Activated T-helper 1 cell treated with anti-CD3 and anti-CD28 coated beads, Interleukin-2, amount 50 U/mL, for 16 hours (primary cell): ENCODE data around the gene LDLRAD3.

Source experiments
- DNase-seq, 2 donors: peaks; one replicate each; pipeline ENCODE4 v3.0.0-alpha.2; 2020; ENCODE audit warnings: low read depth in 1 of 2, low spot score in 1 of 2

Gene LDLRAD3

GRCh38 chr11:36098087-36098486 lies 154.2 kb downstream of the LDLRAD3 start:
- no peak for DNase-seq

DNA sequence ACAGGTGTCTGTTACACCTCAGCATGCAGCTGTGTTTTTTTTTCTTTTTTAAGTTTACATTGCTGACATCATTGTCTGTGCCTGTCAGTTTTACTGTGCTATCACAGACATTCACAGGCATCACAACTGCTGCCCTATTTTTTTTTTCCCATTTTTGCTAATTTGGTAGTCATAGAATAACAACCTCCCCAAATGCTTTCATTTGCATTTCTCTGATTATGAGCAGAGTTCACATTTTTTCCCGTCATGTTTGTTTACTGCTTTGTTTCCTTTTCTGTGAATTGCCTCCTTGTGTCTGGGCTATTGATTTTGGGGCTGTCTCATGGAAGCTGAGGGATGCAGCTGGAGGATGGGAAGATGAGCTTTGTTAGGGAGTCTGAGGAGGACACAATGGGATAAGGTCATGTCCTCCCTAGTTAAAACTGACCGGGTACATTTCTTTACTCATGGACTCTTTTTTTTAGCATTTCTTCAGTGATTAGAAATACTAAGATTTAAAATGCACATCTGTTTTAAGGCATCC lies 155.1 kb downstream of the LDLRAD3 start:
- DNase-seq, result no peak

- no peak for DNase-seq
Observed at GRCh38 chr11:36101466-36101865, 157.6 kb downstream of the LDLRAD3 start.

DNA sequence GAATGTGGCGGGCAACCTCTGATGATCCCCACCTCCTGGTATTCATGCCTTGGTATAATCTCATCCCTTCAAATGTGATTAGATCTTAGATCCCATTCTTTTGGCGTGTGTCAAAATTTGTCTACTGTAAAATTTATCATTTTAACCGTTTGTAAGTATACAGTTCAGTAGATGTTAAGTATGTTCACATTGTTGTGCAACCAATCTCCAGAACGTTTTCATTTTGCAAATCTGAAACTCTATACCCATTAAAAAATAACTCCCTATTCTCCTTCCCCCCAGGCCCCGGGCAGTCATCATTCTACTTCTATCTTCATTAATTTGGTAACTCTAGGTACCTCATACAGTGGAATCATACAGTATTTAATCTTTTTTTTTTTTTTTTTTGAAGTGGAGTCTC lies 159.0 kb downstream of the LDLRAD3 start:
- no peak for DNase-seq

DNA sequence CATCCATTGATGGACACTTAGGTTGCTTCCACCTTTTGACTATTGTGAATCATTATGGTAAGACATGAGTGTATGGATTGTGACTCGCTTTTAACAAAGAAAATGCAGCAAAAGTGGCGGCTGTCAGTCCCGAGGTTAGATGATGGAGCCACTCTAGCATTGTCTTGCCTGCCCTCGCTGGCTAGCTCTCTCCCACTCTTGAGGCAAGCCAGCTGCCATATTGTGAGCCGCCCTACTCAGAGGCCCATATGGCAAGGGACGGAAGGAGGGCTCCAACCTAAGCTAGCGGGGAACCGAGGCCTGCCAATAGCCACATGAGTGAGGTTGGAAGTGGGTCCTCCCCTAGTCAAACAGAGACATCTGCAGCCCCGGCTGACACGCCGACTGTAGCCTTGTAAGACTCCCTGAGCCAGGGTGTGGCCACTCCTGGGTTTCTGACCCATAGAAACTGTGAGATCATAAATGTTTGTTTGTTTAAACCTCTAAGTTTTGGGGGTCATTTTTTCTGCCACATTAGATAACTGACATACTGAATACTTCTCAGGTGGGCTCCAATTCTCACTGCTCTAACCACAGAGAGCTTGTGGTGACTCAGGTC lies 160.2 kb downstream of the LDLRAD3 start:
- DNase-seq, result no peak

DNA sequence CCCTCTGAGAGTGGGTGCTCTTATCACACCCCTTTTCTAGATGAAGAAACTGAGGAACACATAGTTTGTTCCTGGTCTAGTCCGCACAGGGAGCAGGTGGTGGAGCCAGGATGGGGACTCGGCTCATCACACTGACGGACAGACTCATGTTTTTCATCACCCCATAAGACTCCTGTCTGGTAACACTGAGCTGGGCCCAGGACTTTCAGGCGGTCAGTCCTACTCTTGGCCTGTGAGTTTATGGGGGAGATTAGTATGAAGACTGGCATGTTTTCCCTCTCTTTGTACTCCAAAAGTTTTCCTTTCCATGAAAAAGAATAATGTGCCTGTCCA lies 160.8 kb downstream of the LDLRAD3 start:
- DNase-seq, result no peak

GRCh38 chr11:36105743-36106581 lies 162.1 kb downstream of the LDLRAD3 start:
- DNase-seq, result no peak

DNA sequence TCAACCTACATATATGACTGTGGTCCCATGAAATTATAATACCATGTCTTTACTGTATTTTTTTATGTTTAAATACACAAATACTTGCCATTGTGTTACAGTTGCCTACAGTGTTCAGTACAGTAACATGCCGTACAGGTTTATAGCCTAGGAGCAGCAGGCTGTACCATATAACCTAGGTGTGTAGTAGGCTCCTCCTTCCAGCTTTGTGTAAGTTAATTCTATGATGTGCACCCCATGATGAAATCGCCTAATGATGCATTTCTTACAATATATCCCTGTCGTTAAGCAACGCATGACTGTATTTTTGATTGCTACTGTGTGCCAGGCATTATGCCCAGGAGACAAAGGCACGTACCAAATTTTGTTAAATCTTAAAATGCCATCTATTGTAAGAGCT lies 163.7 kb downstream of the LDLRAD3 start:
- no peak for DNase-seq

DNA sequence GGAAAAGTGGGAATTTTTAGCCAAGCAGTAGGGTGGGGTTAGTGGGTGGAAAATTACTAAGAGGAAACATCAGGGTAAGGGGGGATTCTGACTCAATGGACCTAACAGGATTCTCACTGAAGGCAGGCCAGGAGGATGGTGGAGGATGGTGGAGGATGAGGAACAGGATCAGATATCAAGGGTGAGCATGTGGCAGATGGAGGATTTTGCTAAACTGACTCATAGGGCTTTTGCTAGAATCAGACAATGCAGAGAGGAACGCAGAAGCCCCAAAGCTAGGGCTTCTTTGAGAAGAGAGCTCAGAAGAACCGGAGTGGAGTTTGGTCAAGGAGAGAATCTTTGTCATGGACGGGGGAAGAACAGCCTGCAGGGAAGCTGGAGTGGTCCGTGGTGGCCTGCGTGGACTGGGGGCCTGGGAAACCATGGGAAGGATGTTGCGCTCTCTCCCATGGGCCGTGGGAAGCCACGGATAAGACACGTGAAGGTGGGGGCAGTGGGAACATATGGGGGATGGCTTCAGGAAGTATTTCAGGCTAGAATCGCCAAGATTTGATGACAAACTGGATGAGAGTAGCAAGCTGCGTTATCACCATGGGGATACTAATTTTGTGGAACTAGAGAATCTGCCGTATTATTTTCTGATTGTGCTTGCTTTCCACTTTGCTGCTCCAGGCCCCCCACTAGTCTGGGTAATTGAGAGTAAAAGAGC lies 165.2 kb downstream of the LDLRAD3 start:
- no peak for DNase-seq

- DNase-seq, result no peak
Observed at GRCh38 chr11:36109590-36109849, 165.7 kb downstream of the LDLRAD3 start.

DNA sequence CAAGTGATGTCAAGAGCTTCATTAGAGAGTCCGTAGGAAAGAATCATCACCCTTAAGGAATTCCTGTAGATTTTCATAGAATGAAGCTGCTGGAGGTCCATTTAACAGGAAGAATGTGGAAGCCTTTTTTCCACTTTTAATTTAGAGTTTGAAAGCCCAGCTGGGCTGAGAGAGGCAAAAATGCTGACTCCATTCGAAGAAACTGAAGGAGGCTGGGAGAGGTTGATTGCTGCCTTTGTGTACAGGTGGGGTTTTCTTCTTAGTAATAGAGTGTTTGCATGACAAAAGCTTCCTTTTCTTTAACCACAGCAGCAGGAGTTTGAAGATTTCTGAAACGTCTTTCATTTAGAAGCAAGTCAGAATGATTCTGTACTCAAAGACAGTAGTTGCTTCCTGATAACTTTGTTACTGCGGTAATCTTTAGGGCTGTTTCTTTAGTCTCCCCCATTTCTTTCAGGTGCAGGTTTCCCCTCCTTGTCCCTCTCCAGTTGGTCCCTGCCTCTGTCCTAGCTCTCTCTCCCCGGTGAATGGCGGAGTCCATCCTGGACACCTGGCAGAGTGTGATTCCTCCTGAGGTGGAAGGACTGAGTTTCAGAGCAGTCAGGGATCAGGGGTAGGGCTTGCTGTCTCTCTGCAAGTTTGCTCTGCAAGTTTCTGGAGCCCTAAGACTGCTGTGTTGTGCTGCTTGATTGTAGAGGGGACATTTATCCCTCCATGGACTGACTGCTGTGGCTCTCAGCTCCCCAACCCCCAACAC lies 166.2 kb downstream of the LDLRAD3 start:
- no peak for DNase-seq

DNA sequence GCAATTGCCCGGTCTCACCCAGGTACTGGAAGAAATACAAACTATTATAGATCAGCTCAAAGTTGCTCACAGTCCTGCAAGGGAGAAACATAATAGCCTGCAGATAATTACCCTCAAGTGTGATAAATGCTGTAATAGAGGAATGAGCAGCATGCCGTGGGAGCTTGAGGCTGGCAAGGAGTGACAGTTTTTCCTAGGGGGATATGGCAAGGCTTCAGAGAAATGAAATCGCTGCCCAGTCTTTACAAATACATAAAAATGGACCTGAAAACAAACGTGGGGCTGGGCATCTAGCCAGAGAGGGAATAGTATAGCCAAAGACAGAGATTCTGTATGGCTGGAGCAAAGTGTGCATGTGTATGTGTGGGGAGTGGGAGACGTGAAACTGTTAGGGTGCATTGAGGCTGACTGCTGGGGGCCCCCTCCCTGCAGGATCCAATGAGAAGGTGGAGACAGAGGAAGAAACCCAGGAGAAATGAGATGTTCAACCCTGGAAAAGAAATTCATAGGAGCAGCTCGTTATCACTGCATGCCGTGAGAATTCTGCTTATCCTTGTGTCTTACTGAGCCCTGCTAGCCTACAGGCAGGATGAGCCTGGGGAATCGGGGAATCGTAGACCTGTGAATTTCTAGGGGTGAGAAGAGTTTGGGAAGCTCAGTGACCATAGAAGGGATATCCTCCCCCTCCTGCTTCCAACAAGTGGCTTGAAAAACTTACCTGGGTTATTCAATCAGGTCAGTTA lies 167.0 kb downstream of the LDLRAD3 start:
- no peak for DNase-seq

- no peak for DNase-seq
Observed at GRCh38 chr11:36114095-36114494, 170.2 kb downstream of the LDLRAD3 start.

- DNase-seq, result no peak
Observed at GRCh38 chr11:36115378-36115801, 171.5 kb downstream of the LDLRAD3 start.

DNA sequence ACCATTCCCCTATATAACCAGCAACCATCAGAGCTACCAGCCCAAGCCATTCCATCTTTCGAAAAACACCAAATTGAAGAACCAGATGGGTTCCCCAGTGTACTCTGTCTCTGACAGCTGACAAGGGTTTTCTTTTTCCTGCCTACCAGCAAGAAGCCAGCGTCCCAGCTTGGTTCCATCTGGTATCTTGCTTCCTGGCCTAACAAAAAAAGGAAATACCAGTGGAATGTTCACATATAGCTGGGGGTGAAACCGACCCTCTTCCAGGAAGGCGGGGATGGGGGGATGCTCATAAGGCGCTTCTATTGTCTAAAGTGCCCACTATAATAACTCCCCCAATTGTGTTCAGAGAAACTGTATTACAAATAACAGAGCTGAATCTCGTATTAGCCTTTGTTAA lies 172.3 kb downstream of the LDLRAD3 start:
- no peak for DNase-seq

DNA sequence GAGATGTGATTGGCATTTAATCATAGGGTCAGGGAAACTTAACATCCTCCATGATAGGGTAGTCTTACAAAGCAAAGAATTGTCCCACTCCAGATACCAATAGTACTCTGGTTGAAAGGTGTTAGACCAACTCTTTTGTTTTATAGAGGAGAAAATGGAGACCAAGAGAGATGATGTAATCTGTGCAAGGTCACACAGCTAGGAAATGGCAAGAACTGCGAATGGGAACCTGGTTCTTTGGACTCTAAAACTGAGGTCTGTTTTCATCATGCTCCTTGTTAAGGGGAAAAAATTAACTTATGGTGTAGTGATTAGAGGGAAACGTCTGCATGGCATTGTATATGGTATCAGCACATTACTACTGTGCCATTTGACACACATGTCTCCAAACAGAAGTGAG lies 174.2 kb downstream of the LDLRAD3 start:
- no peak for DNase-seq

DNA sequence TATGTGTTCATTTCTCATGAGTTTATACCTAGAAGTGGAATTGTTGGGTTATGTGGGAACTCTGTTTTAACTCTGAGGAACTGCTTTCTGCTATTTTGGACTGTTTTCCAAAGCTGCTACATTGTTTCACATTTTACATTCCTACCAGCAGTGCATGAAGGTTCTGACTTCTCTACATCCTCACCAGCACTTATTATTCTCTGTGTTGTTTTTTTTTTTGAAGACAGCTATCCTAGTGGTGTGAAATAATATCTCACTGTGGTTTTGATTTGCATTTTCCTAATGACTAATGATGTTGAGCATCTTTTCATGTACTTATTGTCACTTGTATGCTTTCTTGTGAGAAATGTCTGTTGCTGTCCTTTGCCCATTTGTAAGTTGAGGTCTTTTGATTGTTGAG lies 175.4 kb downstream of the LDLRAD3 start:
- no peak for DNase-seq

GRCh38 chr11:36121054-36121453 lies 177.2 kb downstream of the LDLRAD3 start:
- no peak for DNase-seq

DNA sequence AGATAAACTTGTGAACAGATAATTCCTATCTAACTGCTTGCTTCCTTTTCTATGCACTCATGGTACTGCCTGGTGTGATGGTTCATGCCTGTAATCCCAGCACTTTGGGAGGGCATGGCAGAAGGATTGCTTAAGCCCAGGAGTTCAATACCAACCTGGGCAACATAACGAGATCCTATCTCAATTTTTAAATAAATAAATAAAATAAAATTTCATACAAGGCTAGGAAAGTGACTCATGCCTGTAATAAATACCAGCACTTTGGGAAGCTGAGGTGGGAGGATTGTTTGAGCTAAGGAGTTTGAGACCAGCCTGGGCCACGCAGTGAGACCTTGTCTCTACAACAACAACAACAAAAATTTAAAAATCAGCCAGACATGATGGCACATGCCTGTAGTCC lies 178.8 kb downstream of the LDLRAD3 start:
- no peak for DNase-seq

- DNase-seq, result no peak
Observed at GRCh38 chr11:36123336-36124101, 179.7 kb downstream of the LDLRAD3 start.
